HG03520 (cell line): ENCODE measurements around the gene MPL.

Experiments
- ATAC-seq: cut with Tn5 transposase; IDR thresholded peaks from one replicate; pipeline ENCODE4 v1.9.1; 2021; ENCODE audit warnings: mild to moderate bottlenecking, moderate library complexity; ENCODE audit not compliant: unreplicated experiment

MPL gene

GRCh38 chr1:43305926-43306687, 31.5 kb upstream of the MPL start:
- ATAC-seq, result no peak

GRCh38 chr1:43306688-43307457, 30.7 kb upstream of the MPL start:
- no peak for ATAC-seq

GRCh38 chr1:43307458-43308158, 30.0 kb upstream of the MPL start:
- ATAC-seq, result no peak

GRCh38 chr1:43308635-43309404, 28.8 kb upstream of the MPL start:
- ATAC-seq, result no peak

- ATAC-seq, result no peak
Measured at GRCh38 chr1:43309405-43310025, 28.1 kb upstream of the MPL start.

GRCh38 chr1:43311521-43311920, 26.1 kb upstream of the MPL start:
- ATAC-seq, result no peak

- no peak for ATAC-seq
Measured at GRCh38 chr1:43312212-43312623, 25.4 kb upstream of the MPL start.

- ATAC-seq, result no peak
Measured at GRCh38 chr1:43312663-43313515, 24.7 kb upstream of the MPL start.

GRCh38 chr1:43313771-43314170, 23.8 kb upstream of the MPL start:
- ATAC-seq, result no peak

- ATAC-seq, result no peak
Measured at GRCh38 chr1:43314233-43314632, 23.4 kb upstream of the MPL start.

- no peak for ATAC-seq
Measured at GRCh38 chr1:43315481-43315880, 22.1 kb upstream of the MPL start.

GRCh38 chr1:43315963-43316737, 21.5 kb upstream of the MPL start:
- no peak for ATAC-seq

GRCh38 chr1:43316738-43317520, 20.7 kb upstream of the MPL start:
- no peak for ATAC-seq

- no peak for ATAC-seq
Measured at GRCh38 chr1:43317817-43318471, 19.7 kb upstream of the MPL start.

- no peak for ATAC-seq
Measured at GRCh38 chr1:43318831-43319230, 18.8 kb upstream of the MPL start.

GRCh38 chr1:43319288-43319687, 18.3 kb upstream of the MPL start:
- no peak for ATAC-seq

GRCh38 chr1:43319766-43320165, 17.9 kb upstream of the MPL start:
- ATAC-seq, result no peak
